Stimulated activated CD4-positive, alpha-beta T cell treated with anti-CD3 and anti-CD28 coated beads, Interleukin-15, amount 100 ng/mL, for 1 hour (primary cell): ENCODE measurements around the gene LHFPL3.

Experiments used
- DNase-seq, 2 donors: peaks; one replicate each; pipeline ENCODE4 v3.0.0-alpha.2; 2020; ENCODE audit warnings: low read depth in 1 of 2, low spot score in 1 of 2

LHFPL3 gene

DNA sequence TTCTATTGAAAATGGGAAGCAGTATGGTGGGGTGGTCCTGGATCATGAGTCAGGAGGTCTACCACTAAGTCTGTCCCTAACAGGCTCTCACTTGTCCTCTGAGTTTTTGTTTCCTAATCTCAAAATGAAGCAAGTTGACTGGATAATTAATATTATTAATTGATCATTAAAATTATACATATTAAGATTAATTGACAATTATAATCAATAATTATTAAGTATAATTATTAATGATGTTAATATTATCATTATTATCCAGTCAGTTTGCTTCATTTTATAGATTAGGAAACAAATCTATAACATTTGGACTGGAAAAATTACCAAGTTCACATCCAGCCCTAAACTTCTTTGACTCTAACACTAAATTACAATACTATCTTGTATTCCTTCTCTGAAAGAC is 511.4 kb downstream of the LHFPL3 start:
- no peak for DNase-seq

DNA sequence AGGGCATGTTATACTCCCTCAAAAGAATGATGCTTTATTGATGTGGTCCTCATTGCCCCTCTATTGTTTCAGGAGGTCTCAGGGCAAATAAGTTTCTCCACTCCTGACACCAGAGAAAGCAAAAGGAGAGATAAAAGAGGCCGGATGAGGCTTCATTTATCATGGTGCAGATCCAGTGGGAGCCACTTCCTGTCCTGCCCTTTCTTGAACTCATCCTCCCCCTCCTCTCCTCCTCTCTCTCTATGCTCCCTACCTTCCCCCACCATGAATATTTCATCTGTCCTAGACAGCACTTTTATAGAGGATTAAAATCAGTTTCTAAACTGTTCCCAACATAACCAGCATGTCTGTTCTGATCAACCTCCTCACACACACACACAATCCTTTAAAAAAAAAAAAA is 513.4 kb downstream of the LHFPL3 start:
- no peak for DNase-seq

DNA sequence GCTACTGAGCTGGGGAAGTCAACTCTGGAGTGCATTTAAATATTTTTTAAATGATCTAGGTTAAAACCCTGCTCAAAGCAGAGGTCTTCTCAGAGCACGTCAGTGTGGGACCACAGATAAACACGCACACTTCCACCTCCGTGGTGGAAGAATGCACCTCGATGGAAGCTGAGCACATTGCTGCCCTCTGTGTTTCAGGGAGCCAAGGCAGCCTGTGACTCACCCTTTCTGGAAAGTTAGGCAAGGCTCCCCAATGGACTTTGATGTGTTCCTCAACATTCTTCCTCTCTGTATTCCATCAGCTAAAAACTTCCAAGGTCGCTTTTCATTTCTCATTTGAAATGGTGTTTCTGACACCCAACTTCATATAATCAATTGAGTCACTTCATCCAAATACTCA is 514.8 kb downstream of the LHFPL3 start:
- no peak for DNase-seq

DNA sequence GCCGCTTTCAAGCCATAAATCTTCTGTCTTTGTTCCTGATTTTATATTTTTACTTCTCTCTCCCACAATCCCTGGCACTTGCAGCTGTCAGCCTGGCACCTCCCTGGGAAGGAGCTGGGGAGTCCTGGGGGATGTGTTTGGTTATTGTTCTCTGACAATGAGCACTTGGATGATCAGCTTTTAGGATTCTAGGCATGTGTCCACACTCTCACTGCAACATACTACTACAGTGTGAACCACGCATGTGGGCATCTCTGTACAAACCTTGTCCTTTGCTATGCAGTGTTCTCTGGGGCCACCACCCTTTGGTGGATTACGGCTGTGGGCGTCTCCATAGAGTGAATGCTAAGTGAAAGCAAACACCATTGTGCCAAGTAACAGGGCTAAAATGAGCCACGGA is 517.2 kb downstream of the LHFPL3 start:
- no peak for DNase-seq

DNA sequence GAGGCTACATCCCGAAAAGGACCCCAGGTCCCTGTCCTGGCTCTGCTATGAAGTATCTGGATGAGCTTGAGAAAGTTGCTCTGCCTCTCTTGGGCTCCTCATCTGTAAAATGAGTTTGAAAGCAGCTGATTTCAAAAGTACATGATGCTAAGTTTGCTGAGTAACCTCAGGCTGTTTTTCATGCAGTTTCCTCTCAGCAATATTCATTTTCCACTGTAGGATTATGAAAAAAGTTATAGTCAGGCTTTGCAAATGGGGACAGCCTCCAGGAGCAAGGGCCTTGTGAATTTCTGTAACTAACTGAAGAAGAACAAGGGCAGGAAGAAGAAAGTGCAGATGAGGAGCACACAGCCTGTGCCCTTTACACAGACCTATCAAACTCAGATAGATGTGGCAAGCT is 518.3 kb downstream of the LHFPL3 start:
- no peak for DNase-seq

DNA sequence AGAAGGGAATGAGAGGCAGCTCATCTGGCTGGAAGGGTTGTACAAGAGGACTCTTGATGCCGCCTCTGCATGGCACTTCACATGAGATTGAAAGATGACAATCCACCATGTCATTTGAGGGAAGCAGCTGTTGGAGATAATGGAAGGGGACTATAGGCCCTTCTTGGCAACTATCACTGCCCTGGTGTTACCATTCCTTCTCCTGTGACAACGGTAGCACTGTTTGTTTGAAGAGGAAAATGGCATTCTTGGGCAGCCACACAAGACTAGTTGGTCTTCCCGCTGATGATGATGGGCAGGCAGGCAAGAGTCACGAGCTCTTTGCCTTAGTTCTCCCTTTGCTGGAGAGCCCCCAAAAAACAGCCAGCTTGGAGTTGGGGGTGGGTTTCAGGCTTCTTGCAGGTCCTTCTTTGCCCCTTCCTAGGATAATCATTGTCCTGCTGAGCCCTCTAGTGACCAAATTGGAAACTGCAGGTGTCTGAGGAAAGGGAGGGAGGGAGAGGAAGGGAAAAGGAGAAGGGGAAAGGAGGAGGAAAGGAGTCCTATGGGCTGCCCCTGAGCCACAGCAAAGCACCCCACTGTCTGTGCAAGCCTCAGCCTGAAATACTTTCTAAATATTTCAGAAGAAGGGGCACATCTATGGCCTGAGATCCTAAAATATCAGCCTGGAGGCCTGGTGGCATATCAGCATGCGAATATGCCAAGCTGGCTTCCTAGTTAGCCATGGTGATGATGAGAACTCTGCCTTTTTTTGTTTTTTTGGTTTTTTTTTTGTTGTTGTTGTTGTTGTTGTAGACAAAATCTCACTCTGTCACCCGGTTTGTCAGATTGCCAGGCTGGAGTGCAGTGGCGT is 520.0 kb downstream of the LHFPL3 start:
- no peak for DNase-seq

DNA sequence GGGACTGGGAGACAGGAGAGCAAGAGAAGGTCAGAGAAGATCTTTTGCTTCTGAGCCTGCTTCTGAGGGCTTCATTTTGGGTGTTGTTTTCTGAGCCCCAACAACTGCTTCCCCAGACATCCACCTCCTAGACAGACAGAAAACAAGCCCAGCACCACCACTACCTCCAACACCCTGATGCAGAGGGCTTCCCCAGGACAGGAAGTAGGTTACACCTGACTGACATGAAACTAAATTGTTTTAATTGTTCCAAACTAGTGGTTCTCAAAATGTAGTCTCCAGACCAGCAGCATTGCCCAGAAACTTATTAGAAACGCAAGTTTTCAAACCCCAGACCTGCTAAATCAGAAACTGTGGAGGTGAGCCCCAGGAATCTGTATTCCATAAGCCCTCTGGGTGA is 522.0 kb downstream of the LHFPL3 start:
- DNase-seq, result no peak

DNA sequence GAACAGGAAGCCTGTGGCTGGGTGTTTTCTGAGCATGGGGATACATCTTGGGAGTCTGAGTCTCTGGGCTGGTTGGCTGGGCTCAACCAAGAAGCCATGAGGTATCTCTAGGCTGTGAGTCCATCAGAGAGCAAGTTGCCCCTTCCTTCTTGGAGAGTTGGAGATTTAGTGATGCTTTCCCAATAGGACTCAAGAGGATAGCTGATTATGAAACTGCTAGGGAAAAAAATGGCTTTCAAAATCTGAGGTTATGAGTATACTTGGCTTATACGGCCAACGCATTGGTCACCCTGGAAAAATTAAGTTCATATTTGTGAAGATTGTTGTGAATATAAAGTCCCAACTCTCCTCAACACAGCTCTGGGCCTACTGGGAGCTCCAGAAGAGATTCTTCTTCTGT is 522.9 kb downstream of the LHFPL3 start:
- DNase-seq, result no peak

DNA sequence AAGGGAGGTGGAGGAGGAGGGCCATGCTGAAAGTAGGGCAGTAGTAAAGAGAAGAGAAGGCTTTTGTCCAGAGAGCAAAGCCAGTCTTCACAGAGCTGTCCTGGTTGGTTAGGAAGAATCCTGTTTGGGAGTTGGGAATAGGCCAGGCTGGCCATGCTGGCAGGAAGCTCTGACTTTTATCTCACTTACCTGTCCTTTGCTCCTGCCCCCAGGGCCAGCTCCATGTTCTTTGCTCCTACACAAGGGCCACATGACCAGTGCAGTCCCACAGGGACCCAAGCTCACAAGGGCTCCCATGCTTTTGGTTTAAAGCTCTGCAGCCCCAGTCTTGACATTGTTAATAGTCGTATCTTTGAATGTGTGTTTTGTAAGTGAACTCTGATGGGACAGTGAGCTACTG is 524.0 kb downstream of the LHFPL3 start:
- no peak for DNase-seq

DNA sequence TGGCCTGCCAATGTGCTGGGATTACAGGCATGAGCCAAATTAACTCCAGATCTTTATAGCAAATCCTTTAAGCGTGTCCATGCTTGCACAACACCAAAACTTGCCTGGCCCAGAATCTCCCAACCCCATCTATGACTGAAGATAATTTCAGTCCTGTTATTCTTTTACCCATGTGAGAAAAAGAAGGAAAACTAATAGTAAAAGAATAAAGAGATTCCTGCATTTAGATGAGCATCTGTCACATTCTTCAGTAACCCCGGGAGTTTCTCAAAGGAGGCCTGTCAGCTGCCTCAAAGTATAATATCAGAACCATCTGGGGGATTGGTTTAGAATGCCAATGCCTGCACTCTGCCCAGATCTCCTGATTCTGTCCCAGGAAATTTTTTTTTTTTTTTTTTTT is 527.5 kb downstream of the LHFPL3 start:
- DNase-seq, result no peak

DNA sequence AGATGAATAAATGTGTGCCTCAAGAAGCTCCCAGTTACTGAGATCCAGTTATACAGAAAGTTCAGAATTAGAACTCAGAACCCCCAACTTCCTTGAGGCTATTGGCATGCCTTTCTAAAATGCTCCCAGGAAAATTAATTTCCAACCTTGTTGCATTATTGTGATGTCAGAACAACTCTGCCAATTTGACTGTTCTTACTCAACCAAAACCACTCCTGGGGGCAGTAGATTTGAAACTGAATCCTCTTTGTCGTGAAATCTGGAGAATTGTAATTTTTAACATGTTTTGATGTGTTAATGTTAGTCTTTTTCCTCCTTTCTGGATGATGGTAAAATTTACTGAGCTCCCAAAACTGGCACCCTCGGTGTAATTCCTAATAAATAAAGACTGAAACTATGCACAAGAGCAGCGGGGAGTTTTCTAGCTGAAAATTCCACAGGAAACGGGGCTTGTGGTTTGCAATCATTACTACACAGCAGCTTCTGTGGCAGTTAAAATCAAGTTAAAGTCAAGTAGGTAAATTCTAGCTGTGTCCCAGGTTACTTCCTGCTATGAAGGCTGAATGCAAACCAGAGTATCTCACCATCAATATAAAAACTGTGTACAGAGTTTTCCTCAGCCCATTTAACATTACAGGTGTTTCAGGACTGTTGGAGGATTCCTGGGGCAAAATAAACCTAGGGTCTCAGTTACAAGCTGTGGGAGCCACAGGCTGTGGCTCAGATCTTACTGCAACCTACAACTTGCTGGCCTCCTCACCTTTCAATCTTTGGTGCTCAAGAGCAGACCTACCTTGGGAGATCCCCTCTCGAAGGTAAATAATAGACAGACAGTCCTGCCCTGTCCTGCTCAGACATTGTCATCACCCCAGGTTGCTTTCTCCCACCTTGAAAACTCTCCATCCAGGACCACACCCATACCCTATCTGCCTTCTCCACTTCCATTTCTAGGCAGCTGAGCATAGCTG is 529.3 kb downstream of the LHFPL3 start:
- DNase-seq, result no peak

DNA sequence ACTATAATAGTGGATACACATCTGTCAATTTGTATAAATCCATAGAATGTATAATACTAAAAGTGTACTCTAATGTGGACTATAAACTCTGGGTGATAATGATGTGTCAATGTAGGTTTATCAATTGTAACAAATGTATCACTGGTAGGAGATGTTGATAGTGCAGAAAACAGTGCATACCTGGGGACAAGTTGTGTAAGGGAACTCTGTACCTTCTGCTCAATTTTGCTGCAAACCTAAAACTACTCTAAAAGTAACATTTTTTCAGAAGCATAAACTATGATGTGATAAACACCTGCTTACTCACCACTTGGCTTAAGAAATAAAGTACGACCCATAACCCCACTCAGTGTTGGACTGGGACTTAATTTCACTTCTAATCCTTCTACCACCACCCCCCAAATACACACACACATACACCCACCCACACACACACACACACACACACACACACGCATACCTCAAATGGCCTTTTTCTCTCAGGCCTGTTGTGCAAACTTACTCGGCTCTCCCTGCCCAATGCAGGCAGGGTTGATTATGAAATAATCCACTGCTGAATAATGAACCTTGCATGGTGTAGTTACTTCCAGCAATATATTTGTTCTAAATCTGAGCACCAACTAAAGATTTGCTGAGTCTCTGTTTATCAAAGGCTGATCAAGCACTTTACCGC is 531.5 kb downstream of the LHFPL3 start:
- no peak for DNase-seq

DNA sequence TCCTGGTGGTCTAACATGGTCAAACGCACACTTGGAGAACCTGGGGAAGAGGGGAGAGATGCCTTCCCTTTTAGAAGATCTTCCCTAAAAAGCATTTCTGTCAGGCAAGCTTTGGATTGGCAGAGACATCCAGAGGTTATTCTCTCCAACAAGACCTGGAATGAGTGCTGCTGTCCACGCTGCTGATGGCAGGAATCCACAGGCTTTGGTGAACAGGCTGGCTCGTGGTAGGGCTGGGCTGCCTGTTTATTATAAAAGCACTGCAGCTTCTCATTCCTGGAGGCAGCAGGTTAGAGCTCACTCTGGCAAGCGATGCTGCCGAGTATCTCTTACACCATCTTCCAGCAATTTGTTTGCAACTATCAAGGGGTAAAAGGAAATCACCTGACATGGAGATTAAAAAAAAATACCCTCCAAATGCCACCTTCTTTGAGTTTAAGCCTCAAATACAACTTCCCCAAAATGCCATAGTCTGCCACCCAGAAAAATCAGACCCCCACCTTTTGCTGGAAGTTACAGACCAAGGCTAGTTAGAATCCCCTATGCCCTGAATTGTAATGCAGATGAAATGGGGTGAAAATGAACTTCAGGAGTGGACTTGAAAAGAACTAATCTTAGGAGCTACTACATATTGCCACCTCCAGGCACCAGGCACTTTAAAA is 533.5 kb downstream of the LHFPL3 start:
- DNase-seq, result no peak

DNA sequence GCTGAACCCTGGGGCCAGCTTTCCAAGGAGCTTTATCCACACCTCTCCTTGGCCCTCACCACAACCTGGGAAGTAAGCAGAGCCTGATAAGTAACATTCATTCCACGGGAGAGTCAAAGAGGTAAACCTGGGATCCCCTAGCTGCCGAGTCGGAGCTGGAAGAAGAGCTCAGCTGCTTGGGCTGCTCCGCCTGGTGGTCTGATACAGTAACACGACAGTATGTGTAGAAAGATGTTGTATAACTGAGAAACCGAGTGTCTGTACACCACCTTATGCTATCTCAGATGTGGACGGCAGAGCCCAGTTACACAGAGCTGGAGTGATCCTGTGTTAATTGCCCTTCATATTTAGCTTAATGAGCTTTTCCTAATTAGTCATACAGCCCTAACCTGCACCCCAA is 534.3 kb downstream of the LHFPL3 start:
- DNase-seq, result no peak

DNA sequence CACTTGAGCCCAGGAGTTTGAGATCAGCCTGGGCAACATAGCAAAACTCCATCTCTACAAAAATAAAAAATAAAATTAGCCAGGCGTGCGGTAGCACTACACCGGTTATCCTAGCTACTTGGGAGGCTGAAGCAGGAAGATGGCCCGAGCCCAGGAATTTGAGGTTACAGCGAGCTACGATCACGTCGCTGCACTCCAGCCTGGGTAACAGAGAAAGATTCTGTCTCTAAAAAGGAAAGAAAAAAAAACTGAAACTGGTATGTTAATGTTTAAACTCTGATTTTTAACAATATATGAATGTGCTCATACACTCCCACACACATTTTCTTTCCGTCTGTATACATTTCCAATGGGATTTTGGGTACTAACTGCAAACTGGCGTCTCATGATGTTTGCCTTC is 545.0 kb downstream of the LHFPL3 start:
- no peak for DNase-seq

DNA sequence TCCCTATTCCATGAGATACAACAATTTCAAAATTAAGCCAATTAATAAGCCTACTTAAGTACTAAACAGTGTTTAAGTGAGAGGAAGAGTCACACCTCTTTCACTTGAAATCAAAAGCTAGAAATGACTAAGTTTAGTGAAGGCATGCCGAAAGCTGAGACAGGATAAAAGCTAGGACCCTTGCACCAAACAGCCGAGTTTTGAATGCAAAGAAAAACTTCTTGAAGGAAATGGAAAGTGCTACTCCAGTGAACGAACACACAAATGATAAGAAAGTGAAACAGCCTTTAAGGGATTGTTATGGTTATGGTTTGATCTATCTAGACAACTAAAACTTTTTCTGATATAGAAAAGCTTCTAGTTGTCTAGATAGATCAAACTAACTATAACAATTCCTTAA is 550.2 kb downstream of the LHFPL3 start:
- DNase-seq, result no peak

DNA sequence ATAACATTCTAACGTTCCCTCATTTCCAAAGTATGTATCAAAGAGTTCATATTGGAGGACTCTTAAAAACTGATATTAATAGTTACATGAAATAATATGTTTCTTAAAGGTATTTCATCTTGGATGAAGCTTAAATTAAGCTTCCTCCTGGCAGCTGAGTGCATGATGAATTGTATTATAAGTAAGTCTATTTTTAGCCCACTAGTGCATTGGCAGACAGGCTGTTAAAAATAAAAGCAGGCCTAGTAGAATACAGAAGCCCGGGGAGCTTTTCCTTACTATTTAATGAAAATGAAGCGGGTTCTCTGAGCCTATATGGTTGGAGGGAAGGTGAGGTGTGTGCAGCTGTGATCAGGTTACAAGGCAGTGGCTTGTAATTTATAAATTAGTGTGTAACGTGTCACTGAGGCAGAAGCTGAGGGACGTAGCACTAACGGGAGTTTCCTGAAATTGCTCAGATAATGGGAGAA is 554.9 kb downstream of the LHFPL3 start:
- no peak for DNase-seq

DNA sequence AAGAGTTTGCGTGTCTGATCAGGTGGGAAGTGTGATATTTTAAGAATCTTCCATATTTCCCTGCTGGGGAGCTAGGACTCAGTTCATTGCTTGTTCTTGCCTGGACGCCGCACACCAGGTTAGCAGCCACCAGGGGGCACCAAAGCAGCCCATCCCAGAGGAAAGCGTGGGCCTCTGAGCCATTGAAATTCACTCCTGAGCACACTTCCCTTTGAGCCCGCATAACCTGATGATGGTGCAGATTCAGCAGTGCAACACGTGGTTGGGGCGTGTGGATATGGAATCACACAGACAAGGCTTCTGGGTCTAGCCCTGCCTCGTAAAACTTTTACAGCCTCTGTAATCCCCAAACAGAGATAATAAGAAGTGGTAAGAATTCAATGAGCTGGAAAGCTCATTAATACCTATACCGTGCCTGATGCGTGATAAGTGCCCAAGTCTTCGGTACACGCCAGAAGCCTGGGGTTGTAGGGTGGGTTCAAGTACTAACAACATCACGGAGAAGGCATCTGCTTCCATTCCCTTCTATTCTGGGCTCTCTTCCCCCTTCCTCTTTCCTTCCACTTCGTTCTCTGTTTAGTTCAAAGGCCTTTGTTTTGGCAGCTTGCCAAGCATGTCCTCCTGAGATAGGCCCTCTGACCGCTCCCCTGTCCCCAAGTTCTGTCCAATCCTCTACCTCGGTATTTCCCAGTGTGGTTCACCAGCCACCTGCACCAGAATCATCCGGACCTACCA is 555.5 kb downstream of the LHFPL3 start:
- peak; percentile 54 to 64 for DNase-seq

DNA sequence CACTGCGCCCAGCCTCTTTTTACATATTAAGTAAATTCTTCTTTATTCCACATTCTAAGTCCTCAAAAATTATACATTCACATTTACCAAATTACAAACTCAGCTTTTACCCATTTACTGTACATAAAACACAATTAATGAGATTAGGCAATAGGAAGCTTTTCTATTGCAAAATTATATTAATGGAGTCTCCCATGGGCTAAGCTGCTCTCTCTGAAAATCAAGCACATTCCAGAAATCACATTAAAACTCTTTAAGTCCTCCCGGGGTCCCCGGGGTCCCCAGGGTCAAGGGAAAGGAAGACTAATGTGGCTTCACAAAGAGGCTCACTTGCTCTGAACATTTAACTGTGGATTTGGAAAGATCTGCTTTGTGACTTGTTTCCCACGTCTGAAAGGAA is 558.2 kb downstream of the LHFPL3 start:
- DNase-seq, result no peak

DNA sequence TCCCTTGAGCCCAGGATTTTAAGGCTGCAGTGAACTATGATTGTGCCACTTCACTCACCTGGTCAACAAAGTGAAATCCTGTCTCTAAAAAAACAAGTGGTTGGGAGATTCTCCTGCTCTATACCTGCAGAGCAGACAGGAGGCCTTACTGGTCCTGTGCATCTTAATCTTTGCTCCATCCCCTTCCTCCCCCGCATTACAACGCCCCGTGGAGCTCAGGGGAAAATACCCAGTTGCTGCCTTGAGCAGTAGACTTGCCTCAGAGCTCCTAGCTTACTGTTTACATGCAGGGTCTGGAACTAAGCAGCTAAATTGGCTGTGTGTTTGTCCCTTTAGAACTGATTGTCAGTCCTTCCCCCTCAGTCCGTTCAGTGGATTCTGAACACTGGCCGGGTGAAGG is 561.8 kb downstream of the LHFPL3 start:
- no peak for DNase-seq
